Stimulated activated CD4-positive, alpha-beta T cell treated with anti-CD3 and anti-CD28 coated beads, Interleukin-12 subunit alpha, Interleukin-12 subunit beta, amount 100 ng/mL, for 4 hours (primary cell): ENCODE measurements around the gene NPTX1.

Source experiments
- DNase-seq: peaks from one replicate; pipeline ENCODE4 v3.0.0-alpha.2; 2020

NPTX1 gene

GRCh38 chr17:80456465-80457235, 19.8 kb downstream of the NPTX1 start:
- no peak for DNase-seq

DNA sequence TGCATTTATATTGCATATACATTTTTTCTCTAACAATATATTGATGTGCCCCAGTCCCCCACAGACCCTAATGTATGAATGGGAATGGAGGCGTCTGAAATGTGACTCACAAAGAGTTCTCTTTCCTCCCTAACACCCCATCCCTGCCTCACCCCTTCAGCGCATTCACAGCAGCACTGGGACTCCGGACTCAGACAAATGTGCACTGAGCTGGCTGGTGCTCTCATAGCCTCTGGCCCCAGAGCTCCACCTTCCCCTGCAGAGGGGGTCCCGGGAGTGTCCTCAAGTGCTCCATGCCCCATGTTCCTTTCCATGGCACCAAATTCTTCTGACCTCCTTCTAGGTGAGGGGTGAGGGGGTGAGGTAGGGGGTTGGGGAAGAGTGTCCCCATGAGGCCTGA, 20.6 kb downstream of the NPTX1 start:
- DNase-seq, result no peak

DNA sequence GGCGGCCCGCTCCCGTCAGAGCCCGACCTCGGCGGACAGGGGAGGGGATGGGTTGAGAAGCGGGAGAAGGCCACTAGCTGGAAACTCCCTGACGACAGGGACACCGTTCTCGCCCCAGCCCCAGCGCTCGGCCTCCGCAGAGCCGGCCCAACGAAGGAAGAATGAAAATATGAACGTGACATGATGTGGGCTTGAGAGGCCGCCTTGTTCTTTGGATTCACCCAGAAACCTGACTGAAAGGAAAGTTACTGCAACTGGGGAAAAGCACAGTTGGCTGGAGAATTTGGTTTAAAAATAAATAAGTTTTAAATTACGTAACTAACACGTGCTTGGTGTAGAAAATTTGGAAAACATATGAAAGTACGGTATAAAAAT, 21.1 kb downstream of the NPTX1 start:
- peak; percentile 48 for DNase-seq

GRCh38 chr17:80454557-80455335, 21.7 kb downstream of the NPTX1 start:
- DNase-seq, result peak; percentile 96

DNA sequence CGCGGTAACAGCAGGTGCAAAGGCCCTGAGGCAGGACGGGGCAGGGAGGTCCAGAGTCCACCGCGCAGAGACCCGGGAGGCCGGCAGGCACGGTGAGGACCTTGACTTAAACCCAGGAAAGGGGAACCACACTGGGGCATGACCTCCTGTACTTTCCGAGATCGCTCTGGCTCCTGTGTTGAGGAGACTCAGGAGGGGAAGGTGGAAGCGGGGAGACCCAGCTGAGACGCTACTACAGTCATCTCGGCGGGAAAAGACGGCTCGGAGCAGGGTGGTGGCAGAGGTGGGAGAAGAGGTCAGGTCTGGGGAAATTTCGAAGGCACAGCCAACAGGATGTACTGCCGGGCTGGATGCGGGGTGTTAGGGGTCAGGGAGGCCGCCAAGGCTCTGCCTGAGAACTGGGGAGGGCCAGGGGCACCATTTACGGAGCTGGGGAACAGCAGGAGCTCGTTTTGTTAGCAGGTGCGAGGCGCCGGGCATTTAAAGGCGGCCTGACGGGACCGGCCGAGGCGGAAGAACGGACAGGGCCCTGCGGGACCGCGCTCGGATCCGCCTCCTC, 22.3 kb downstream of the NPTX1 start:
- no peak for DNase-seq

- DNase-seq, result no peak
Measured at GRCh38 chr17:80453126-80453997, 23.0 kb downstream of the NPTX1 start.

DNA sequence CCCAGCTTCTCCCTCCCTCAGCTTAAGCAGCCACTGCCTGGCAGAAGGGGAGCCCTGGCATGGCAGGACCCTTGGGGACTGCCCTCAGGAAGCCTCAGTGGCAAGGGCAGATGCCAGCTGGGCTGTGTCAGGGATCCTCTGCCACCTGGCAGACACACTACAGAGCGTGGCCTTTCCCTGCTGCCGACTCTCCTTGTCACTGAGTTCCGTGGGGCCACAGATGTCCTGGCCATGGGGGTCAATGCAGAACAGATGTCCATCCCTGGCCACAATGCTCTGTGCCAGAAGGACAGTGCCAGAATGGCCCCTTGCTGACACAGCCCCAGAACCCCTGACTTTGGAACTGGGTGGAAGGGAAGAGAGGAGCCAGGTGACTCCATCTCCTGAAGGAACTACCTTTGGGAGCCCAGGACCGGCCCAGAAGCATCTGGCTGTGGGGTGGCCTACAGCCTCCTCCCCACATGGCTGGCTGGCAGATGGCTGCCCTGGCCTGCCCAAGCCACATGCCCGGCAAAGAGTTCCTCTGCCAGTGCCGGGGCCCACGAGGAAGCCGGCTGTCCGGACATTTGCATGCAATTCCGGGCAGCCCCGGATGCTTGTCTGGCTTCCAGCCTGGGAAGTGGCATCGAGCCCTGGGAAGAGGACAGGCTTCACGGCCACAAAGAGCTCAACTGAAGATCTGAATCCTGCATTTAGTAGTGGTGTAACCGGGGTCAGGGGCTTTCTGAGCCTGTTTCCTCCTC, 24.1 kb downstream of the NPTX1 start:
- no peak for DNase-seq

DNA sequence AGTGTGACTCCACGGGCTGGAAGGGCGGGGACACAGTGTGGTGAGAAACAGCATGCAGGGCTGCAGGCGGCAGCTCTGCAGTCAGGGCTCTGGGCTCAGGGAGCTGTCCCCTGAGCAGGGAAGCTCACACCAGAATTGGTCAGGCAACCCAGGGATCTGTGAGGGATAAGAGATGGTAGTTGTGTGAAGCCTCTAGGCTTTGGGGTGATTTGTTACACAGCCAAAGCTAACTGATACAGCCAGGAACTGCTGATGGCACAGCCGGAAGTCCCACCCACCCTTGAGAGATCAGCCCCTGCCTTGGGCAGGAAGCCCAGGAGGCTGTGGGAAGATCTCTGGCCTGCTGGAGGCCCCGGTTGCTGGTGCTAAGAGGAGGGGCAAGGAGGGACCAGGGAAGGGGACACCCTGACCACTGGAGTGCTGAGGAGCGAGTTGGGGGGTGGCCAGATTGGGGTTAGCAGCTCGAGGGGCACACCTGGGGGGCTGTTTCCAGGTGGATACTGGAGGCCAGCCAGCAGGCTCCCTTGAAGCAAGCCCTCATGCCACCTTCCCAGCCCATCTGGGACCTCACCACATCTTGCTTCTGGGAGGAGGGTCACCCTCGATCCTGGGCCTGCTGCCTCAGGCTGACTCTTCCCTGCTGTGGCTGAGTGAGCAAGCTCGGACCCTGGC, 25.2 kb downstream of the NPTX1 start:
- no peak for DNase-seq

DNA sequence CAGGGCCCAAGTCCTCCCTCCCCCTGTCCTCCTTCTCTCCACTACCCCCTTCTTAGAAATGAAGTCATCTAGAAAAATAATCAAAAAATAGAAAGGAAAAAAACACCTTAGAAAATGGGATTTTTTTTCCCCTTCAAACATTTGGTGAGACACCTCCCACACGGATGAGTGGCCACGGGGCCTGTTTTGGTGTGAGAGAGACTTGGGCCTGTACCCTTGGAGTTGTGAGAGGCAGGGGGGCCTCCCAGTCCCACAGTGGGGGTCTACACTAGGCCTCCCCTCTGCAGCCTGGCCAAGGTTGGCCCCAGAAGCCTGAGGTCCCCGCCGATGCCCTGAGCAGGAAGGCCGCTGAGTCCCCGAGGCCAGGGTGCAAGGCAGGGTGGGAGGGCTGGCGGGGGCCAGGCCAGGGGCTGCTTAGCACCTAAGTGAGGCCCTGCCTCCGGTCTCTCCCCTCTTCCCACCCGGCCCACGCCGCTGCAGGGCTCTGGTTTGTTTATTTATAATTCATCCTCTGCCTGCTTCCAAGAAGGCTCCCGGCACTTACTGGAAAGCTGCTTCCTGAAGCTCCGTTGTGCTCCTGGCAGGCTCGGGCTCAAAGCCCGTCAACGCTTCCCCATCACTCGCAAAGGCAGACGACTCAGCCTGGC, 26.4 kb downstream of the NPTX1 start:
- DNase-seq, result no peak

DNA sequence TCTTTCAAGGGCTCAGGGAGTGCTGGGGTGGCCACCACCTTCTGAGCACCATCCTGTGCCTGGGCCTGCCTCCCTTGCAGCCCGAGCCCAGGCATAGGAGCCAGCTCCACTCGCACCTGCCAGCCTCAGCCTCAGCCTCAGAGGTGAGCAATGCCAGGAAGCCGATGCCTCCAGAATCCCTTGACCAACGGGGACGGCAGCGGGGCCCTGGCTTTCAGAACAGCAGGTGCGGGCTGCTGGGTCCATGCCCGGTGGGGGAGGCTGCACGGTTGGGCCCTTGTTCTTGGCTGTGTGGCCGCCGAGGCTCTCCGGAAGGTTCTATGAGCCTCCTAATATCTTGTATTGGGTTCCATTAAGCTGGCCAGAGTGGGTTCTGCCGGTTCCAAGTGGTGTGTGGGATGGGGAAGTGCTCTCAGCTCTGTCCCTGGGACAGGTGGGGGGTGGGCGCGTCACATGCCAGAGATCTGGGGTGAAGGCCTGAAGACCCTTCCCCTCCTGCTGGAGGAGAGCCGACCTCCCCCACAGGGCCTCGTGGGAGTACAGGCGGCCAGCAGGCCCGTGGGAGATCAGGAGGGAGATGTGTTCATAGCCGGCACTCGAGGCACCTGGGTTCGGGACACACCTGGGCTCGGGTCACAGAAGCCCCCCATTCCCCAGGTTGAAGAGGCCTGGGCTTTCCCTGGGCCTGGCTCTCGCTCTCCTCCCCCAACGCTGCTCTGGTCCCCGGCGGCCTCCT, 27.0 kb downstream of the NPTX1 start:
- DNase-seq, result no peak

DNA sequence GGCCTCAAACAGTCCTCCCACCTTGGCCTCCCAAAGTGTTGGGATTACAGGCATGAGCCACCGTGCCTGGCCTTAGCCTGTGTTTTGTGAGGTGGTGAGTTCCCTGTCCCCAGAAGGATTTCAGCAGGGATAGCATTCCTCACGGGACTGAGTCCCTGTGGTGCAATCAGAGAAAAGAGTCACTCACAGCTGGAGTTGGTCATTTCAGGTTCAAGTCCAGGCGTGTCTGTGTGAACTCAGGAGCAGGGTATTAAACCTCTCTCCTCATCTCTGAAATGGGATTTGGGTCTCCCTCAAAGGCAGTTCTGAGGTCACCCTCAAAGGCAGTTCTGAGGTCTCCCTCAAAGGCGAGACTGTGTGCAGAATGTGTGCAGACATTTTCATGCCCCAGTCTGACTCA, 28.6 kb downstream of the NPTX1 start:
- no peak for DNase-seq

DNA sequence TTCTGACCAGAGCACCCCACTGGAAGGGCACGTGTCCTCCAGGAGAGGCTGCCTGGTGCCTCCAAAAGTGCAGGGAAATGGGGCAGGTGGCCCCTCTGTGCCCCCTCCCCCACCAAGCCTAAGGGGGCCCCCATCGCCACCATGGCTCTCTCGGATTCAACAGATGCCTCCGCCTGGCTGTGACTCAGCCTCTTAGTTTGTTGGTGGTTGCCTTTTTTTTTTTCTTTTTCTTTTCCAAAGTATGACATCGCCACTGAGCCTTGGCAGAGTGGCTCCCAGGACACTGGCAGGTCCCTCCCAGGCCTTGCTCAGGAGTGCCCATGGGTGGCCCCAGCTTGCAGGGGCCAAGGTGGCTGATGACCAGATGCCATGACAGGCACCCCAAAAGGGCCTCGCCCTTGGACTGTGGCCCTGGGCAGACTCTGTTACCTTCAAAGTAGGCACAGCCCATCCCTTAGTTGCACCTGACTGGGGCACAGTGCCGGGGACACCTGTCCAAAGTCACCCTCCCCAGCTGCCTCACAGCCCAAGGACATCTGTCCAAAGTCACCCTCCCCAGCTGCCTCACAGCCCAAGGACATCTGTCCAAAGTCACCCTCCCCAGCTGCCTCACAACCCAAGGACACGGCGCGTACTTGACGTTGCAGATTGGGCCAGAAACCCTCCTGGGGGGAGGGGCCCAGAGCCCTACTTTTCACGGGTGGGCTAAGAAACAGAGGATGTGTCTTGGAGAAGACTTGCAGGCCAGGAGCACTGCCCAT, 29.6 kb downstream of the NPTX1 start:
- no peak for DNase-seq

DNA sequence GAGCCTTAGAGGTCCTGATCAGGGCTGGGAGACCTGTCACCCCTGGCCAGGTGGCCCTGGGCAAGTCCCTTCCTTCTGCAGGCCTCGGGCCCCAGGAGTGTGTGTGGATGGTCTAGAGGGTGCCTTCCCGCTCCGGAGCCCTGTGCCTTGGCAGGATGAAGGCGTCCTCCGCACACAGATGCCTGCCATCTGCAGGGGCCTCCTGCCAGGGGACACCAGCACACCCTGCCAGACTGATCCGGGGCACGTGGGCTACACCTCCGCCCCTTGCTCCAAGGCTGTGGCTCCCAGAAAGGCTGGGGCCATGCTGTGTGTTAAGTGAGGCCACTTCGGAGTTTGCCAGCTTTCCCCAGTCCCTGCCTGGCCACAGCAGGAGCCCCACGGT, 30.7 kb downstream of the NPTX1 start:
- DNase-seq, result no peak

DNA sequence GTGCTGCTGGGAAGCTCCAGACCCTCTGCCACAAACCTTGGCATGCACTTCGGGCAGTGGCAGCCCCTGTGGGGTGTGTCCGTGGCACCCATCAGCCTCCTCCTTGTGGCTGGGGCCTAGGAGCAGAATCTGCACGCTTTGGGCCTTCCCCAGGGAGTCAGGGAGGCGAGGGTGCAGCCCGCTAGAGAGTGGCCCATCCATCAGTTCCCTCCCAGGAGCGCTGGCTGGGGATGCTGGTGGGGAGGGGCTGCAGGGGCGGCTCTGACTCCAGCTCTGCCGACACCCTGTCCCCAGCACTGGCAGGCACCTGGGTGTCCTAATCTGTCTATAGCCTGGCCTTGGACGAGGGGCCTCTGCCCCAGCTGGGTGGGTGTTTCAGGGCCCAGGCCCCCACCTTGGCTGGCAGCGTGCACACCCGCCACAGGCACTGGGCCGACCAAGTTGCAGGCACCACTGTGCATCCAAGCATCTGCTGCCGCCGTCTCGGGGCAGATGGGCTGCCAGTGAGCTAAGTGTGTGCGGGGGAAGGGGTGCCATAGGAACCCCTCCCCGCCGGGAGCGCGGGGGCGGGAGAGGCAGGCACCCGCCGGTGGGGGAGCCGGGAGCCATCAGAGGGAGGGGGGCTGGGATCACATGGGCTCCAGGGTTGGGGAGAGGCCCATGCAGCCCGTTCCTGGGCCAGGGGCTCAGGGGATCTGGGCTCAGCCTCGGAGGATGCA, 31.2 kb downstream of the NPTX1 start:
- DNase-seq, result no peak

DNA sequence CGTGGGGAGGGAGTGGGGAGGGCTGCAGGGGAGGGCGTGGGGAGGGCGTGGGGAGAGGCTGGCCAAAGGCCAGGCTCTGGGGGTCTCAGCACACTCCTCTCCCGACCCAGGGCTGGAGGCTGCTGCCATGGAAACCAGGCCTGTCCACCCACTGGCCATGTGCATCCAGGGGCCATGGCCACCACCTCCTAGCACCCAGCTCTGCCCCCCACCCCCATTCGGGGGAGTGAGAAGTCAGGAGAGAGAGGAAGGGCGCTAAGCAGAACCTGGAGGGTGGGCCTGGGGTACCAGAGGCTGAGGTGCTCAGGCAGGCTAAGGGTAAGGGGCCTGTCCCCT, 31.8 kb downstream of the NPTX1 start:
- DNase-seq, result no peak

- no peak for DNase-seq
Measured at GRCh38 chr17:80443916-80444643, 32.3 kb downstream of the NPTX1 start.

GRCh38 chr17:80443498-80443897, 32.9 kb downstream of the NPTX1 start:
- DNase-seq, result no peak

DNA sequence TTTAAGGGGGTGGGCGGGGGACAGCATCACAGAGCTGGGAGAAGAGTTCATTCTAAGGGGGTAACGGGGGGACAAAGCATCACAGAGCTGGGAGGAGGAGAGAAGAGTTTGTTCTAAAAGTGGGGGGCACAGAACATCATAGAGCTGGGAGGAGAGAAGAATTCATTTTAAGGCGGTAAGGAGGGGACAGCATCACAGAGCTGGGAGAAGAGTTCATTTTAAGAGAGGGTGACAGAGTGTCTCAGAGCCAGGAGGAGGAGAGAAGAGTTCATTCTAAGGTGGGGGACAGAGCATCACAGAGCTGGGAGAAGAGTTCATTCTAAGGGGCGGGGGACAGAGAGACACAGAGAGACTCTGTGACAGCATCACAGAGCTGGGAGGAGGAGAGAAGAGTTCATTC, 33.6 kb downstream of the NPTX1 start:
- no peak for DNase-seq

- no peak for DNase-seq
Measured at GRCh38 chr17:80442323-80442659, 34.1 kb downstream of the NPTX1 start.
